OCI-M1 (cell line): ENCODE results near the gene CIRBP.

Experiments
- DNase-seq: peaks from one replicate; lab custom pipeline; 2025; lab: John Stamatoyannopoulos, UW

Gene CIRBP

DNA sequence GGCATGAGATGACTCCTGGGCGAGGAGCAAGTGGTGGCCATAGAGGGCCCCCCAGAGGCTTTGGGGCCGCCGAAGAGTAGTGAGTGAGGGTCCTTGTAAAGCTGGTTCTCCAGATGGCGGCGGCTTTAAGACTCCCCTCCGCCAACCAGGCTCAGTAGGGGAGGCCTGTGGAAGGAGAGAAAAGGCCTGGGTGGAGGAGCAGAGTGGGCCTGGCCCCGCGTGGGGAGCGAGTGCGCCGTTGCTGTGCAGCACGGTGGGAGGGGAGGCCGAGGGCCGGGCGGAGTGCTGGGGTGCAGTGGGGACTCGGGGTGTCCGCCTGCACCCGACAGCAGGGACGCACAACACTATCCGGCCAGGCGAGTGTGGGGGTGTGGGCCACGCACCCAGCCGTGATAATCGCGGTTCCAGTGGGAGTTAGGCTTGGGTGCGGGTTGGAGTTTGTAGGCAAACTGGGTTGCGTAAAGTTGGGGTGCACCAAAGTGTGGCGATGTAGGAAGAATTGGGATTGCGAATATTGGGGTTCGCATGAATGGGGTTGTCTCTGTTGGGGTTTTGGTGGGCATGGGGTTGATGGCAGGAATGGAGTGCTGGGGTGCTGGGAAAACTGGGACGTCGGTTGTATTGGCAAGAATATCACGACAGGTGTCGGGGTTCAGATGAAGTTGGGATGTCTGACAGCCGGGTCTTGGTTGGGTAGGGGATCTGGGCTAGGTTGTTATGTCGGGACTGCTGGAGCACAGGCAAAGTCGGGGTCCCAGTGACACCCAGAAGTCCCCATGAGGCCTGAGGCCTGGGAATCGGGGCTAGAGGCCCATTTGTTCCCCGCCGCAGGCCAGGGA, 687 bp upstream of the CIRBP start:
- no peak for DNase-seq

DNA sequence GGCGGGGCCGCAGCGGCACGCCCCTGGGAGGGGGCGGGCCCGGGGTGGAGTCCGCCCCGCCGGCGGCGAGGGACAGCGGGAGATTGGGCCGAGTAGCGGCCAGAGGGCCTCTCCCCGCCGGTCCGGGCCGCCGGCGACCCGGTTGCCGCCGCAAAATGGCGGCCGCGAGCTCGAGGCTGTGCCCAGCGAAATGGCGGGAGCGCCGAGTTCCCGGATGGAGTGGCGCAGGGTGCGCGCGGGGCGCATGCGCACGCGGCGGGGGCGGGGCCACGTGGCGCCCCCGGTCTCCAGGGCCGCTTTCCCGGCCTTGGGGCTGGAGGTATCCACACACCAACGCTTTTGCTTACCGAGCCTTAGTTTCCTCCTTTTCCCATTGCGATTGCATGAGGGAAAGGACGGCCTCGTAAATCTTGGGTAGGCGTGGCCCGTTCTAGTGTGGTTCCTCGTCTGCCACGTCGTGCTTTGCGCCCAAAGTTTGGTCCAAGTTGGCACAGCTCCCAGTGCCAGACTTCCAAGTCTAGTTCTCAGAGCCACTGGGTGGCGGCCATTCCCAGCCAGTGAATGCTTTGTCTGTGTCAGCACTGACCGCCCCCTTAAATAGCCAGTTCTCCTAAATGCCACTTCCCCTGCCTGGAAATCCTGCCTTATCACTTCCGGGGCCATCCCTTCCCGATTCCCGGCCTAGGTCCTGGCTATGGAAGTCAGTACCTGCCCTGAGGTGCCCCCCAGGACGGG, 513 bp downstream of the CIRBP start:
- DNase-seq = peak; percentile 75

DNA sequence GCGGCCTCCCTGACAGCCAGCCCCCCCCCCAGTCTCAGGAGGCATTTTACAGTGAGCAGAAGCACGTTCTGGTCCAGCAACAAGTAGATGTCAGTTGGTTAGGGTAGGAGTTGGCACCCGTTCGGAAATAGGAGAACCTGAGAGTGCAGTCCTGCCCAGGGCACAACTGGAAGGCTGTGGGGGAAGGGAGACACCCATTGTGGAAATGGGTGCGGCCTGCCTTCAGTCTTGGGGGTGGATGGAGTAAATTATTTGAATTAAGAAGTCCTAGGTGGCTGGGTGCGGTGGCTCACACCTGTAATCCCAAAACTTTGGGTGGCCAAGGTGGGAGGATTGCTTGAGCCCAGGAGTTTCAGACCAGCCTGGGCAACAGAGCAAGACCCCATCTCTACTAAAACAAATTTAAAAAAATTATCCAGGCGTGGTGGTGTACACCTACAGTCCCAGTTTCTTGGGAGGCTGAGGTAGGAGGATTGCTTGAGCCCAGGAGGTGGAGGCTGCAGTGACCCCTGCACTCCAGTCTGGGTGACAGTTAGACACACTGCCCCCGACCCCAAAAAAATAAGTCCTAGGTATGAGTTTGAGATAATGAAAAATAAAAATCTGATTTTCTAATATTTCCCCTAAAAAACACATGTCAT, 1.2 kb downstream of the CIRBP start:
- no peak for DNase-seq

- DNase-seq = no peak
Observed at GRCh38 chr19:1270854-1271527, 1.9 kb downstream of the CIRBP start.

DNA sequence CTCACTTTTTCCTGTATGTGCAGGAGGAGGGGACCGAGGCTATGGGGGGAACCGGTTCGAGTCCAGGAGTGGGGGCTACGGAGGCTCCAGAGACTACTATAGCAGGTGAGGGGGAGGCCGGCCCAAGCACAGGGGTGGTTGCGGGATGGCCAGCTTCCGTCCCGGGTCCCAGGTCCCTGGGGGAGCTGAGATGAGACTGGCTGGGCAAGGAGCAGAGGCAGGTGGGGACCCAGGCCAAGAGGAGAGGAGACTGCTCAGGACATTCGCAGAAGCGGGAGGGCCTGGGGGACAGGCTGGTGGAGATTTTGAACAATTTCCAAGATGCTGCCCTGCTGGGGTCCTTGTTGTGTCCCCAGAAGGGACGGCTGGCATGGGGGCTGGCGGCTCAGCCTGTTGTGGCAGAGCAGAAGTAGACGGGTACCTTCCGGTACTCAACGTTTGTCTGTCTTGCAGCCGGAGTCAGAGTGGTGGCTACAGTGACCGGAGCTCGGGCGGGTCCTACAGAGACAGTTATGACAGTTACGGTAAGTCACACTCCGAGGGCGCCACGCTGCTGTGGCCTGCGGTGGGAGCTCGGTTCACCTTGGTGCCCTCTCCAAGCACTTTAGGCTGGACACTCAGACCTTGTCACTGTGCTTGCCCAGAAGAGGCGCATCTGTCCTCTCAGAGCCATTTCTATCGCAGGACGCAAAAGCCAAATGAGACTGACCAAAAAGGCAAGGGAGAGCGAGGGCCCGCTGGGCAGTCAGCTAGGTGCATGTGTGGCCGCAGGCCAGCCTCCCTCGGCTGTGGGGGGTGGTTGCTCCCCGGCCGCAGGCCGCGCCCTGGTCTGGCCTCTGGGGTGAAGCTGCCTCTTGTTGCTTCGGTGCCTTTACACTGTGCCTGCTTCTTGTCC, 2.6 kb downstream of the CIRBP start:
- DNase-seq = no peak

DNA sequence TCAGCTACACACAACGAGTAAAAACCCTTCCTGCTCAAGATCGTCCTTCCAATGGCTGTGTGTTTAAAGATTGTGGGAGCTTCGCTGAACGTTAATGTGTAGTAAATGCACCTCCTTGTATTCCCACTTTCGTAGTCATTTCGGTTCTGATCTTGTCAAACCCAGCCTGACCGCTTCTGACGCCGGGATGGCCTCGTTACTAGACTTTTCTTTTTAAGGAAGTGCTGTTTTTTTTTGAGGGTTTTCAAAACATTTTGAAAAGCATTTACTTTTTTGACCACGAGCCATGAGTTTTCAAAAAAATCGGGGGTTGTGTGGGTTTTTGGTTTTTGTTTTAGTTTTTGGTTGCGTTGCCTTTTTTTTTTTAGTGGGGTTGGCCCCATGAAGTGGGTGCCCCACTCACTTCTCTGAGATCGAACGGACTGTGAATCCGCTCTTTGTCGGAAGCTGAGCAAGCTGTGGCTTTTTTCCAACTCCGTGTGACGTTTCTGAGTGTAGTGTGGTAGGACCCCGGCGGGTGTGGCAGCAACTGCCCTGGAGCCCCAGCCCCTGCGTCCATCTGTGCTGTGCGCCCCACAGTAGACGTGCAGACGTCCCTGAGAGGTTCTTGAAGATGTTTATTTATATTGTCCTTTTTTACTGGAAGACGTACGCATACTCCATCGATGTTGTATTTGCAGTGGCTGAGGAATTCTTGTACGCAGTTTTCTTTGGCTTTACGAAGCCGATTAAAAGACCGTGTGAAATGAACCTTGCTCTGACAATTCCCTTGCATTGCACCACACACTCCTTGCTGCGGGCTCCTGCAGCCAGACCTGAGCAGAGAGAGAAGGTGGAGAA, 3.5 kb downstream of the CIRBP start:
- DNase-seq = no peak

GRCh38 chr19:1273263-1274041, 4.3 kb downstream of the CIRBP start:
- DNase-seq = no peak

DNA sequence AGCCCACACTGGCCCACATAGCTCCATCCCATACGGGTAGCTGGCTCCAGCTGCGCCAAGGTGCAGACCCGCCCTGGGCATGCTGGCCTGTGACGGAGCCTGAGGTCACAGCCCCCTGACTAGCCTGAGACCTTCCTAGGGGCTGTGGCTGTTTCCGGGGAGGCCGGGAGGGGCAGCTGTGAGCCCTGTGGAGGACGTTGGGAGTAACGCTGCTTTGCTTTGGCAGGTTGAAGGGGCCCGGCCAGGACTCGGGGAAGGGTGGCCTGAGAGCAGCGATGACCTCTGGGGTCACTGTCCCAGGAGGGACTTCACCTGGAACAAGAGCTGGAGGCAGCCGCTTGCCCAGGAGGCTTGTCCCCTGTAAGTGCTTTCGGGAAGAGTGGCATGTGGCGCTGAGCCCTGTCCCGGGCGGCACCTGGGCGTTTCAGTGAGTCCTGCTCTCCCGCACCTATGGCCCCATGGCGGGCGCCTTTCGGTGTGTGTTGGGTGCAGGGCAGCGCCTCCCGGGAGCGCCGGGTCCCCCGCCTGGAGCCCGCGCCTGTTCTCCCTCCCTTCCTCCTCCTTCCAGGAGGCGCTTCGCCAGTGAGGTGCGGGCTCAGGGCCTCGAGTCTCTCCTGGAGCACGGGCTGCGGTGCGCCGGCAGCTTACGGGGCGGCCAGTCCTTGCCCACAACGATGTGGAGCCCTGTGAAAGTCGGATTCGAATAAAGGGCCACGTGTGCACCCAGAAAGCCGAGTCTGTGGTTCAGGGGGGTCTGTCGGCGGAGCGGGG, 5.1 kb downstream of the CIRBP start:
- DNase-seq = no peak

DNA sequence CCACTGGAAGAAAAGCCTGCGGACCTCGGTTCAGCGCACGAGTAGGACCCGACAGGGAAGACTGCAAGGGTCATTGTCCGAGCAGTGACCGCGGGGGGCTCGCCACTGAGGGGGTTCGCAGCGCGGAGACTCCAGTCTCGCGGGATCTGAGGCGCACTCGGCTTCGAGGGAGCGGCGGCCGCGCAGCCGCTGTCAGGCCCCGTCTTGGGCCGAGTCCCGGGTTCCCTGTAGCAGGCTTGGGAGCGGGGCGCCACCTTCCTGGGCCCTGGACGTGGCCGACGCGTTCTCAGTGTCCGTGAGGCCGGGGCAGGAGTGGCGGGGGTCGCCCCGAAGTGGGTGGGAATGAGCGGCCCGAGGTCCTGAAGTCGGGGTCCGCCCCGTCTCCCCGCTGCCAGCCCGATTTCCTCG, 5.7 kb downstream of the CIRBP start:
- no peak for DNase-seq

GRCh38 chr19:1275260-1275975, 6.3 kb downstream of the CIRBP start, which contains the start of gene FAM174C:
Gene FAM174C (plus strand): TSS chr19:1275530. CDS start chr19:1275550, 20 bp downstream.
- DNase-seq = peak; percentile 96

GRCh38 chr19:1275976-1276627, 7.0 kb downstream of the CIRBP start:
- DNase-seq = no peak

DNA sequence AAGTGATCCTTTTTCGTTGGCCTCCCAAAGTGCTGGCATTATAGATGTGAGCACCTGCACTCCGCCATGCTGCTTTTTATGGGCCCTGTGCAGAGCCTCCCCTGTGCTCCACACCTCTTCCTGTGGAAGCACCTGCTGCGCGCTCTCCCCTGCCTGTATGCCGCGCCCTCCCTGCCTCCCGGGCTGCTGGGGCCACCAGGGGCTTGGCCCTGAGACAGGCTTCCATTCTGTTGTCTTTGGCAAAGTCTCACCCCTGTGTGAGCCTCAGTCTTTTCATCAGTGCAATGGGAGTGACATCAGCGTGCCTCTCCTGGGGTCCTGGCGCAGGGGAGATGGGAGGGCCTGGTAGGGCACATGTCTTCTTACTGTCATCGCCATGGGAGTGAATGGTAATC, 7.5 kb downstream of the CIRBP start:
- DNase-seq = no peak

DNA sequence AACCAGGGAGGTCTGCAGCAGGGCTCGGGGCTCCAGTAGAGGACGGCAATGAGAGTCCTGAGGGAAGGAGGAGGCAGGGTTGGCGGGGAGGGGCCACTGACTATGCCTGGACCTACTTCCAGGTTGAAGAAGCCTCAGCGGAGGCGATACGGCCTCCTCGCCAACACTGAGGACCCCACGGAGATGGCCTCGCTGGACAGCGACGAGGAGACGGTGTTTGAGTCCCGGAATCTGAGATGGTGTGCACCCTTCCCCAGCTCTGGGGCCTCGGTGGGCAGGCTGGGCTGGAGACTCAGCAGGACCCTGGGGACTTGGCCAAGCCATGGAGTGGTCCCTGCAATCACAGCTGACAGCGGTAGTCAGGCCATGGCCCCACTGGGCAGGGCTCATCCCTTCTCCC, 7.9 kb downstream of the CIRBP start:
- no peak for DNase-seq

- DNase-seq = no peak
Observed at GRCh38 chr19:1278074-1278473, 8.9 kb downstream of the CIRBP start.

DNA sequence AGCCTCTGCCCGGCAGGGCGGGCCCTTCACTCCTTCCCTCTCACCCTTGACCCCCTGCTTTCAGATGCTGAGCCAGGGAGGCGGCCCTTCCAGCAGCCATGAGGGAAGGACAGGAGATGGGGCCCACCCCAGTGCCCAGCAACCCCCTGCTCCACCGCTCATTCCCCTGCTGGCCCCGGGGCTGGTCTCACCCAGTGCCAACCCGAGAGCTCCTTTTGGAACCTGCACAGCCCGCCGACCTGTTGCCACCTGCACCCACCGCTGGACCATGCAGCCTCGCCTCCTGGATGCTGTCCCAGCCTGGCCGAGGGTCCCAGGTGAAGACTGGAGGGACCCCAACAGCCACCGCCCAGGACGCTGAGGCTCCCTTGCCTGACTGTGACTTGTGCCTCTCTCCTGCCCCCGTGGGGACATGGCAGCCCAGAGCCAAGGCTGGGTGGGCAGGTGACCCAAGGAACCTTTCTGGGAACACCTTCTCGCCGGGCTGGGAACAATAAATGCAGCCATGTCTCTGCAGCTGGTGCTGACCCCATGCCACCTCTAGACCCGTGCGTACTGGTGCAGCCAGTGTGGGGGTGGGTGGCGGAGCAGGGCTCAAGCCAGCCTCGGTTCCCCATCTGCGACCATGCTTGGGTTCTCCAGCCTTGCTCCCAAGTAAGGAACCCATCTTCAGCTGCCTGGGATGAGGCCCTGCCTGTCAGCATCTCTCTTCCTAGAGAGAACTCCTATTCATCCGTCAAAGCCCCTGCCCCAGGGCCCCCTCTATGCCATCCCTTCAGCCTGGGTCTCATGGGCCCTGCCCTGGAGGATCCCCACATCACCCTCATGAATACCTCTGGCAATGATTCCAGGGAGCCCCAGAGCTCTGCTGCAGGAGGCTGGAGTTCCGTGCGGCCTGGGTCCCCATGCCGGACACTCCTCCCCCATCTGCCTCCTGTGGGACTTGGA, 9.9 kb downstream of the CIRBP start:
- DNase-seq = no peak

DNA sequence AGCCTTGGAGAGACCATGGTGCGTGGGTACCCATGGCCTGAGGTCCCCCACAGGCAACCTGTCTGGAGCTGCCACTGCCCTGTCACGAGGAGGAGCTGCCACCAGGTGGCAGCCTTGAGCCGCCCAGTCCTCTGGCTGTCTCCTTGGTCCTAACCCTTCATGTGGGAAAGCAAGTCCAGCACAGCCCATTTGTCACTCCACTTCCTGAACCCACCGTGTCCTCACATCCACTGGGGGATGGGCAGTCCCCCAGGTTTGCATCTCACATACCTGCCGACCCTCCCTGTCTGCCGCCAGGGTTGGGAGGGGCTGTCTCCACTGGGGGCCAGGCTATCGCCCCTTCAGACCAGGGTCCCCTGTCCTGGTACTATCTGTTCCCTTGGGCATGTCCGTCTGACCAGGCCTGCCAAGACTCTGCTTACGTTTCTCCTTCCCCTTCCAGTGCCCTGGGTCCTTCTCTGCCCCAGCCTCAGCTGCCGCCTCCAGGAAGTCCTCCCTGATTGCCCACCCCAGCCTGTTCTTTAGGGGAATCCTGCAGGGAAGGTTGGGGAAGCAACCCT, 10.7 kb downstream of the CIRBP start:
- DNase-seq = peak; percentile 84
